Transverse colon (tissue), 4 donors: ENCODE results near the gene FABP2.

ENCODE experiments used
- EP300 ChIP-seq: sonication (generic); formaldehyde crosslinking; IDR thresholded peaks from one replicate; pipeline ENCODE4 v1.6.1; 2017; ENCODE audit warnings: antibody characterized with exemption, low read depth
- POLR2A ChIP-seq: fragments of 450-650 bp; IDR thresholded peaks from one replicate; pipeline ENCODE4 v1.6.1; 2016; ENCODE audit warnings: antibody characterized with exemption, mild to moderate bottlenecking, moderate library complexity
- POLR2AphosphoS5 ChIP-seq, 3 donors: sonication (generic); formaldehyde crosslinking; IDR thresholded peaks; one replicate each; pipeline ENCODE4 v1.6.1; 2016; ENCODE audit warnings: antibody characterized with exemption in 3 of 3
- TF ChIP-seq, protein P1 (sequence below), 5 experiments: fragments of 200-600 bp in 3 of 5; fragments of 450-650 bp in 2 of 5; sonication (generic) in 3 of 5; IDR thresholded peaks; 1 replicate in 2 of 5; 2 replicates in 3 of 5; pipeline ENCODE4 v1.5.1; 2016 to 2017; ENCODE audit warnings: antibody characterized with exemption in 5 of 5, inconsistent platforms in 3 of 5, mild to moderate bottlenecking in 2 of 5, moderate library complexity in 1 of 5

- TF ChIP-seq POLR2A: no peak
- TF ChIP-seq, protein P1, sequence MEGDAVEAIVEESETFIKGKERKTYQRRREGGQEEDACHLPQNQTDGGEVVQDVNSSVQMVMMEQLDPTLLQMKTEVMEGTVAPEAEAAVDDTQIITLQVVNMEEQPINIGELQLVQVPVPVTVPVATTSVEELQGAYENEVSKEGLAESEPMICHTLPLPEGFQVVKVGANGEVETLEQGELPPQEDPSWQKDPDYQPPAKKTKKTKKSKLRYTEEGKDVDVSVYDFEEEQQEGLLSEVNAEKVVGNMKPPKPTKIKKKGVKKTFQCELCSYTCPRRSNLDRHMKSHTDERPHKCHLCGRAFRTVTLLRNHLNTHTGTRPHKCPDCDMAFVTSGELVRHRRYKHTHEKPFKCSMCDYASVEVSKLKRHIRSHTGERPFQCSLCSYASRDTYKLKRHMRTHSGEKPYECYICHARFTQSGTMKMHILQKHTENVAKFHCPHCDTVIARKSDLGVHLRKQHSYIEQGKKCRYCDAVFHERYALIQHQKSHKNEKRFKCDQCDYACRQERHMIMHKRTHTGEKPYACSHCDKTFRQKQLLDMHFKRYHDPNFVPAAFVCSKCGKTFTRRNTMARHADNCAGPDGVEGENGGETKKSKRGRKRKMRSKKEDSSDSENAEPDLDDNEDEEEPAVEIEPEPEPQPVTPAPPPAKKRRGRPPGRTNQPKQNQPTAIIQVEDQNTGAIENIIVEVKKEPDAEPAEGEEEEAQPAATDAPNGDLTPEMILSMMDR (IDR thresholded peaks at IDR 0.05): peak in 2 of 5 experiments; percentile 47 to 55
- no peak for TF ChIP-seq POLR2AphosphoS5 (IDR thresholded peaks at IDR 0.05)
- no peak for TF ChIP-seq EP300
Measured at GRCh38 chr4:119284876-119285780, 36.8 kb downstream of the FABP2 start.
